NCI-H2171 treated with DMSO at 0.1 percent for 48 hours (cell line): ENCODE measurements around the gene CCDC120.

Experiments
- DNase-seq: peaks from one replicate; lab custom pipeline; 2025; lab: John Stamatoyannopoulos, UW

The CCDC120 gene

DNA sequence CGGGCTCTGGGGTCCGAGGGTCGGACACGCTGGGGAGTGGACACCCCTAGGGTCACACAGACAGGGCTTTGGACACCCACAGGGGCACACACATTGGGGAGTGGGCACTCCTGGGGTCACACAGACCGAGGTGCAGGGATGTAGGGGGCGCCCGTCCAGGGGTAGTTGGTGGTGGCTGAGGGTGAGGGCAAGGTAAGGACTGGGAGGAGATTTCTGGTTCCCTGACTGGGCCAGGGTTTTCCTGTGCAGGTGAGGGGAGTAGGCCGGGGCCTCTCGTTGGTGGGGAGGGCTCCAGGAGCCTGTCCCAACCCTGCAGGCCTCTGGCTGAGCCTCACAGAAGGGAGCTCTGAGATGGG is 42.8 kb downstream of the CCDC120 start:
- DNase-seq = no peak

DNA sequence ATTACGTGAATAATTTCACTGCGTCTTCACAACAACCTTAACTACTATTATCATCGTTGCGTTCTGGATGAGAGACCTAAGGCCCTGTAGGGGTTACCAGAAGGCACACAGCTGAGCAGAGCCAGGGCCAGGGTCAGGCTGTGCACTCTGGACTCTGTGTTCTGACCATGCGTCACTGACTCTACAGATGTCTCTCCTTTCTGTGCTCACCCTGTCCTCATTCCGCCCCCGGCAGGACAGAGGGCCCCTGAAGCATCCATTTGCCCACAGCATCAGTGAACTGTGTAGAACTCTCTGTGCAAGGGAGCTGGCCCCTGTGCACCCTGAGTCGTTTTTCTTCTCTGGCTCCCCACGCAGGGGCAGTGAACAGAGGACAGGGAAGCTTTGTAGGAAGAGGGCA is 43.4 kb downstream of the CCDC120 start:
- no peak for DNase-seq

DNA sequence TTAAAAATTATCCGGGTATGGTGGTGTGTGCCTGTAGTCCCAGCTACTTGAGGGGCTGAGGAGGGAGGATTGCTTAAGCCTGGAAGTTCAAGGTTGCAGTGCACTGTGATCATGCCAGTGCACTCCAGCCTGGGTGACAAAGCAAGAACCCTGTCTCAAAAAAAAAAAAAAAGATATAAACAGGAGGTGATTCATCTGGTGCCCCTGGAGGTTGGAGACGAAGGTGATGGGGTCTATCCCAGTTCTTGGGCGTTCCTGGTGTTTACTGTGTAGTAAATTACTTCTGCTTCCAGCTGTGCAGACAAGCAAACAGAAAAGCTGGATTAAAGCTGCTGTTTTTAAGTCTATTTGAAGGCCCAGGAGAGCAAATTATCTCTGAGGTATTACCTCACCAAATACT is 44.8 kb downstream of the CCDC120 start:
- DNase-seq = no peak

DNA sequence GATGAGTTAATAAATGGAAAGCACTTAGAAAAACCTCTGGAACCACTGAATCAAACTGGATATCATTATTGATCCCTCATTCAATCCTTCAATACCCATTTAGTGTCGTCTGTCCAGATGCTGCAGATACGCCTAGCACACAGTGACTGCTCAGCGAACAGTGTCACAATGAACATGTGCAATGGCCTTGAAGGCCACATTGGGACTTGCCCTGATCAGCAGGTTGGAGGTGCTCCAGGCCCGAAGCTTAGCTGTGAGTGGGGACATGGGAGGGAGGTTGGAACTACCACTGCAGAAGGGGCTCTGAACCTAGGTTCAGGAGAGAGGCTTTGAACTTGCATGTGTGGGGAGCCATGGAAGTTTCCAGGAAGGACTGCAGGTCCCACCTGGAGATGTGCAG is 47.5 kb downstream of the CCDC120 start:
- DNase-seq = no peak

DNA sequence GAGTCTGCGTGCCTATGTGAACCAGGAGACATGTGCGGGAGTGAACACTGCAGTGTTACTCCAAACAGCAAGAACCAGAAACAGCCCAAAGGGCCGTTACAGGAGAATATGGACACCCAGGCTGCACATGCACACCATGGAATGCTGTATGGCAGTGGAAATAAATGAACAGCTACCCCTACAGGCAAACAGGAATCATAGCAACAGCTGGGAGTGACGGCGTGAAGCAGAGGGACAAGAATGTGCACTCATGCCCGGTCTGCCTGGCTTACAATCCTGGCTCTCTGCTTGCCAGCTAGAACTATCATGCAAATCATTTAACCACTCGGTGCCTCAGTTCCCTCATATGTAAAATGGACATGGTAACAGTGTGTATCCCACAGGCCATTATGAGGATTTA is 48.1 kb downstream of the CCDC120 start:
- DNase-seq = no peak

DNA sequence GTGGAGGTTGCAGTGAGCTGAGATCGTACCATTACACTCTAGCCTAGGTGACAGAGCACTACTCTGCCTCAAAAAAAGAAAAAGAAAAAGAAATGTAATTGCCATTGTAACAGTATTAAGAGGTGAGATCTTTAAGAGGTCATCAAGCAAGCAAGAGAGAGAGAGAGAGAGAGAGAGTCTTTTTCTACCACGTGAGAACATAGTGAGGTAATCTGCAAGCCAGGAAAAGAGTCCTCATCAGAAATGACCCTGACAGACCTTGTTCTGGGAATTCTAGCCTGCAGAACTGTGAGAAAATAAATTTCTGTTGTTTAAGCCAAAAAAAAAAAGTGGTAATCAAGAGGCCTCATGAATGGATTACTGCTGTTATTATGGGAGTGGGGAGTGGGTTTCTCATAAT is 49.8 kb downstream of the CCDC120 start:
- no peak for DNase-seq

DNA sequence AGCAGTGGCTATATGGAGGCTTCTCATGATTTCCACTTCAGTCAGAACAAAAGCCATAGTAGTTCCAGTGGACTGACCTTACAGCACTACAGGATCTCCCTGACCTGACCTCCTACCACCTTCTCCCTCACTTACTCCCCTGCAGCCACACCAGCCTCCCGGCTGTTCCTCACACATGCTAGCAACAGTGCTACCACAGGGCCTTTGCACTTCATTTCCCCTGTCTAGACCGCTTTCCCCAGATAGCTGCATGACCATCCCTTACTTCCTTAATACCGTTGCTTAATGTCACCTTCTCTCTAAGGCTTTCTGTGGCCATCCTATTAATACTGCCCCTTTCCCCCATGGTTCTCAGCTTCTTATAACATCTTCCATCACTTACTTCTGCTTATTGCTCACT is 51.6 kb downstream of the CCDC120 start:
- DNase-seq = no peak

DNA sequence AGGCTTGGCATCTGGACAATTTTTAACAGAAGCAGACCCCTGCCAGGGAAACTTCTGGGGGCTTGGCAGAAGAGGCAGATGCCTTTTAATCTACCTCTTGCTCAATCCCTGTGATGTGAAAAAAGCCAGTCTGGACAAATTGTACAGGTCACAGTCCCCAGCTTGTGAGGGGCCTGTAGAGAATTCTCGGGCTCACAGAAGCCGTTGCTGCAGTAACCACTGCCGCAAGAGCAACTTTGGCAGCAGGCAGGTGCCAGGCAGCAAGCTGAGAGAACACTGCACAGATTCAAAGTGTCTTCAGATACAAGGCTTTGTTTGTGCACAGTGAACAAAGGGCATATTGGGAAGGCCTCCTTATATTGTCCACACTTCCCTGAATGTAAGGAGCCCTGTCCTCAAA is 53.0 kb downstream of the CCDC120 start:
- no peak for DNase-seq

DNA sequence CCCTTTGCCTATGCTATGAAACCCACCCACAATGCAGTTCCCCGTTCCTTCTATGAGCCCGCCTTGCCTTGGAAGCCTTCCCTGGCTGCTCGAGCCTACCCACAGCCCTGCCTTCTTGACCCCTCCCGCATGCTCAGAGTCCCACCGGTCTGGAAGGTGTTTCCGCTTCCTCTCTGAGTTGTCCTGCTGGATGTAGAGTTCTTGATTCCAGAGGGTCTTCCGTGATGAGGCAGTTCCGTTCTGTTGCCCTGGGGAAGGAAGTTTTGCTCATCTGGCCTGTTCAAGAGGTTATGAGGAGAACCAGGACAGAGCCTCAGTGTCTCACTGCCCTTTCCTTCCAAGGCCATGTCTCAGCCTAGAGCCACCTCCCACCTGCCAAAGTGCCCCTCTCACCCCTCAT is 57.3 kb downstream of the CCDC120 start:
- no peak for DNase-seq

DNA sequence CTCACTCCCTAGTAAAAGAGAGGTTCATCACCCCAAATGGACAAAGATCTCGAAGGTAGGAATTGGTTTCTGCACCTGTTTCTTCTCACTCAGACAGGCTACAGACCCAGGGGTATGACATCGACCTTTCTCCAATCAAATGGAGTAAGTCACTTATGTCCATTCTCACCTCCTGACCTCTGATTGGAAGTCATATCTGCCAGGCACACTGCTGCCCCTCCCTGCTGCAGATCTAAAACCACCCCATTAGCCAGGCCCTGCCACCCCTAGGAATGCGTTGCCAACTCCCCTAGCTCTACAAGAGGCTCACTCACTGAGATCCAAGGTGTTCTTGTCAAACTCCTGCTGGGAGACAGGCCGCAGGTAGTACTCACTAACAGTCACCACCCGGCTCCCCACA is 57.9 kb downstream of the CCDC120 start:
- DNase-seq = no peak

DNA sequence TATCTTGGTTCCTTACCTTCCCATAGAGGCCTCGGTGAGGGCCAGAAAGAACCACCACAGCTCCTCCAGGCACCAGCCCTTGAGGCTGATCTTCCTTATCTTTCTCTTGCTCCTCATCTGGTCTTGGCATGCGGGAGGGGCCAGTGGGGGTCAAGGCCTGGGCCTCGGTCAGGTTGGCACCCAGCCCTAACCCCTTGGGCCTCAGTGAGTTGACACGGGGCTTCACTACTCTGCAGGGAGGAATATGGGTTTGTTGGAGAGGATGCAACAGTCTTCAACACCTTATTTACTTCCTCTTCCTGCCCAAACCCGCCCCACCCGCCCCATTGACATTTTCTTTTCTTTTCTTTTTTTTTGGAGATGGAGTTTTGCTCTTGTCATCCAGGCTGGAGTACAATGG is 58.8 kb downstream of the CCDC120 start:
- DNase-seq = no peak
